ENCODE results near the gene PLEKHG4. TPM values are rescaled to one million over a fixed set of nuclear protein-coding genes. Genes with fewer than 3 reads are reported as not detected.
A peak's percentile ranks its signal among the peaks of the same experiment; 100 is the strongest.

Gene PLEKHG4
- total RNA-seq, 1 donor from 2014 or later = 3.4 TPM

DNA sequence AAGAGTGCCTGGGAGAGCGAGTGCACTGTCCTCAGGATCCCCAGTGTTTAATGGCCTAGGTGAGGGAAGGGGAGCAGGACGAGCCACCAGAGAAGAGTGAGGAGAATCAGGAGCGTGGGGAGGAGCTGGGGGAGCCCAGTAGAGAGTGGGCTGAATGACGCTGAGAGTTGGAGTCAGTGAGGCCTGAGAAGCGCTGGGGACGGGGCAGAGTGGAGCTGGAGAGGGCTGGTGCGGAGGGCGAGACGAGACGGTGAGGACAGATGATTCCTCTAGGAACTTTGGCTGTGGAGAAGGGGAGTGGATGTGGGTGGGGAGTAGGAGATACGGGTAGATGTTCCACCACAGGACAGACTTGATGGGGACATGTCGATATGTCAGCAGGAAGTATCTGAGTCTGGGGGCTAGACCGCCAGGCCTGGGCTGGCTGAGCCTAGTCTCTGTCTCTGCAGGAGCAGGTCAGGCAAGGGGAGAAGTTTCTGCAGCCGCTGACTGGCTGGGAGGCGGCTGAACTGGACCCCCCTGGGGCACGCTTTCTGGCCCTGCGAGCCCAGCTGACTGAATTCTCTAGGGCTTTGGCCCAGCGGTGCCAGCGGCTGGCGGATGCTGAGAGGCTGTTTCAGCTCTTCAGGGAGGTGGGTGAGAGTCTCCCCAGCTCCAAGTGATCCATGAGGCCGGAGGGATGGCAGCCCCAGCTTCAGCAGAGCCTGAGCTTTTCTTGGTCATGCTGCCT lies 4.7 kb downstream of the PLEKHG4 start:
- no peak for DNase-seq
- Mint-ChIP-seq H3K4me1 (ENCODE audit: low read depth, unreplicated experiment) (no peaks in the 10 kb centered on the region), H3K27ac (ENCODE audit: unreplicated experiment) (no peak overlapping the region), H3K27me3 (ENCODE audit: unreplicated experiment) (peaks cover 11% of the 10 kb centered on the region), H3K9me3 (ENCODE audit: unreplicated experiment) (peaks cover 5% of the 10 kb centered on the region), H3K36me3 (ENCODE audit: unreplicated experiment) (peaks cover 8% of the 10 kb centered on the region), H3K4me3 (ENCODE audit: unreplicated experiment) (no peak overlapping the region)
- TF ChIP-seq, protein P1, sequence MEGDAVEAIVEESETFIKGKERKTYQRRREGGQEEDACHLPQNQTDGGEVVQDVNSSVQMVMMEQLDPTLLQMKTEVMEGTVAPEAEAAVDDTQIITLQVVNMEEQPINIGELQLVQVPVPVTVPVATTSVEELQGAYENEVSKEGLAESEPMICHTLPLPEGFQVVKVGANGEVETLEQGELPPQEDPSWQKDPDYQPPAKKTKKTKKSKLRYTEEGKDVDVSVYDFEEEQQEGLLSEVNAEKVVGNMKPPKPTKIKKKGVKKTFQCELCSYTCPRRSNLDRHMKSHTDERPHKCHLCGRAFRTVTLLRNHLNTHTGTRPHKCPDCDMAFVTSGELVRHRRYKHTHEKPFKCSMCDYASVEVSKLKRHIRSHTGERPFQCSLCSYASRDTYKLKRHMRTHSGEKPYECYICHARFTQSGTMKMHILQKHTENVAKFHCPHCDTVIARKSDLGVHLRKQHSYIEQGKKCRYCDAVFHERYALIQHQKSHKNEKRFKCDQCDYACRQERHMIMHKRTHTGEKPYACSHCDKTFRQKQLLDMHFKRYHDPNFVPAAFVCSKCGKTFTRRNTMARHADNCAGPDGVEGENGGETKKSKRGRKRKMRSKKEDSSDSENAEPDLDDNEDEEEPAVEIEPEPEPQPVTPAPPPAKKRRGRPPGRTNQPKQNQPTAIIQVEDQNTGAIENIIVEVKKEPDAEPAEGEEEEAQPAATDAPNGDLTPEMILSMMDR (IDR thresholded peaks at IDR 0.05; ENCODE audit: partially characterized antibody, unreplicated experiment) = no peak

DNA sequence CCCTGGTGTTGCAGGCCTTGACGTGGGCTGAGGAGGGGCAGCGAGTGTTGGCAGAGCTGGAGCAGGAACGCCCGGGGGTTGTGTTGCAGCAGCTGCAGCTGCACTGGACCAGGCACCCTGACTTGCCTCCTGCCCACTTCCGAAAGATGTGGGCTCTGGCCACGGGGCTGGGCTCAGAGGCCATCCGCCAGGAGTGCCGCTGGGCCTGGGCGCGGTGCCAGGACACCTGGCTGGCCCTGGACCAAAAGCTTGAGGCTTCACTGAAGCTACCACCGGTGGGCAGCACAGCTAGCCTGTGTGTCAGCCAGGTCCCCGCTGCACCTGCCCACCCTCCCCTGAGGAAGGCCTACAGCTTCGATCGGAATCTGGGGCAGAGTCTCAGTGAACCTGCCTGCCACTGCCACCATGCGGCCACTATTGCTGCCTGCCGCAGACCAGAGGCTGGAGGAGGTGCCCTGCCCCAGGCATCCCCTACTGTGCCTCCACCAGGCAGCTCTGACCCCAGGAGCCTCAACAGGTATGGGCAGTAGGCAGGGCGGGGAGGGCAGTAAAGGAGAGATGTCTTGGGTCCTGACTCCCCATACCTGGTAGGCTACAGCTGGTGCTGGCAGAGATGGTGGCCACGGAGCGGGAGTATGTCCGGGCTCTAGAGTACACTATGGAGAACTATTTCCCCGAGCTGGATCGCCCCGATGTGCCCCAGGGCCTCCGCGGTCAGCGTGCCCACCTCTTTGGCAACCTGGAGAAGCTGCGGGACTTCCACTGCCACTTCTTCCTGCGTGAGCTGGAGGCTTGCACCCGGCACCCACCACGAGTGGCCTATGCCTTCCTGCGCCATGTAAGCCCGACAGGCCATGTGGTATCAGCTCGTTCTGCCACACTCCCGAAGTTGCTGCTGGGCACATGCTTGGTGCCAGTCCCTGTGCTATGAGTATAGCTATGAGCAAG lies 5.6 kb downstream of the PLEKHG4 start:
- Mint-ChIP-seq H3K4me3 (ENCODE audit: unreplicated experiment) (no peak overlapping the region), H3K36me3 (ENCODE audit: unreplicated experiment) (peaks cover 8% of the 10 kb centered on the region), H3K4me1 (ENCODE audit: low read depth, unreplicated experiment) (no peaks in the 10 kb centered on the region), H3K27ac (ENCODE audit: unreplicated experiment) (no peak overlapping the region), H3K9me3 (ENCODE audit: unreplicated experiment) (peaks cover 5% of the 10 kb centered on the region), H3K27me3 (ENCODE audit: unreplicated experiment) (peaks cover 11% of the 10 kb centered on the region)
- DNase-seq = peak; percentile 74
- TF ChIP-seq, protein P1 (IDR thresholded peaks at IDR 0.05; ENCODE audit: partially characterized antibody, unreplicated experiment) = no peak

DNA sequence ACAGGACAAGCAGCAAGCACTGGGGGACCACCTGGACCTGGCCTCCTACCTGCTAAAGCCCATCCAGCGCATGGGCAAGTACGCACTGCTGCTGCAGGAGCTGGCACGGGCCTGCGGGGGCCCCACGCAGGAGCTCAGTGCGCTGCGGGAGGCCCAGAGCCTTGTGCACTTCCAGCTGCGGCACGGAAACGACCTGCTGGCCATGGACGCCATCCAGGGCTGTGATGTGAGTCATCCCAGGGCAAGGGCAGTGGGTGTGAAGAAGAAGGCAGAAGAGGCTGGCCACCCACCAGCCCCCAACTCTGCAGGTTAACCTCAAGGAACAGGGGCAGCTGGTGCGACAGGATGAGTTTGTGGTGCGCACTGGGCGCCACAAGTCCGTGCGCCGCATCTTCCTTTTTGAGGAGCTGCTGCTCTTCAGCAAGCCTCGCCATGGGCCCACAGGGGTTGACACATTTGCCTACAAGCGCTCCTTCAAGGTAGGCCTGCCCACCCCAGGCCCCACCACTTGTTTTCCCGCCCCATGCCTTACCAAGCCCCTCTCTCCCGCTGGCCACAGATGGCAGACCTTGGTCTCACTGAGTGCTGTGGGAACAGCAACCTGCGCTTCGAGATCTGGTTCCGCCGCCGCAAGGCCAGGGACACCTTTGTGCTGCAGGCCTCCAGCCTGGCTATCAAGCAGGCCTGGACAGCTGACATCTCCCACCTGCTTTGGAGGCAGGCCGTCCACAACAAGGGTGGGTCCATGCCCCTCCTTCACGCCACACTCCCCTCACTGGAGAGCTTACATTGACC lies 7.3 kb downstream of the PLEKHG4 start:
- no peak for DNase-seq
- no peaks in the 10 kb centered on the region for H3K4me1 Mint-ChIP-seq (ENCODE audit: low read depth, unreplicated experiment)
- TF ChIP-seq, protein P1 (IDR thresholded peaks at IDR 0.05; ENCODE audit: partially characterized antibody, unreplicated experiment) = no peak

DNA sequence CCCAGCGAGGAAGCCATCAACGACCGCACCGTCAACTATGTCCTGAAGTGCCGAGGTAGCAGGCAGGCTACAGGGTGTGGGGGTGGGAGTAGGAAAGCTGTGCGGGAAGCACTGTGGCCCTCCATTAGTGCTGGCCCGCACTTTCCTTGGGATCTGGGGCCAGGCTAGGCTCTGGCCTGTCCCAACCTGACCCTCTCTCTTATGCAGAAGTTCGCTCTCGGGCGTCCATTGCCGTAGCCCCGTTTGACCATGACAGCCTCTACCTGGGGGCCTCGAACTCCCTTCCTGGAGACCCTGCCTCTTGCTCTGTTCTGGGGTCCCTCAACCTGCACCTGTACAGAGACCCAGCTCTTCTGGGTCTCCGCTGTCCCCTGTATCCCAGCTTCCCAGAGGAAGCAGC lies 8.6 kb downstream of the PLEKHG4 start:
- H3K9me3 Mint-ChIP-seq (ENCODE audit: unreplicated experiment) = peaks cover 5% of the 10 kb centered on the region
- TF ChIP-seq, protein P1 (IDR thresholded peaks at IDR 0.05; ENCODE audit: partially characterized antibody, unreplicated experiment) = no peak
- no peaks in the 10 kb centered on the region for H3K4me1 Mint-ChIP-seq (ENCODE audit: low read depth, unreplicated experiment)
- H3K27ac Mint-ChIP-seq (ENCODE audit: unreplicated experiment) = no peak overlapping the region
- H3K4me3 Mint-ChIP-seq (ENCODE audit: unreplicated experiment) = no peak overlapping the region
- H3K36me3 Mint-ChIP-seq (ENCODE audit: unreplicated experiment) = peaks cover 6% of the 10 kb centered on the region
- no peak for DNase-seq
- H3K27me3 Mint-ChIP-seq (ENCODE audit: unreplicated experiment) = peaks cover 9% of the 10 kb centered on the region

More for the DNA sequence above, 7.3 kb downstream of the PLEKHG4 start:
- no peak overlapping the region for H3K4me3 Mint-ChIP-seq (ENCODE audit: unreplicated experiment)
- H3K27me3 Mint-ChIP-seq (ENCODE audit: unreplicated experiment) = peaks cover 13% of the 10 kb centered on the region
- H3K27ac Mint-ChIP-seq (ENCODE audit: unreplicated experiment) = no peak overlapping the region
- H3K9me3 Mint-ChIP-seq (ENCODE audit: unreplicated experiment) = peaks cover 5% of the 10 kb centered on the region
- H3K36me3 Mint-ChIP-seq (ENCODE audit: unreplicated experiment) = peaks cover 8% of the 10 kb centered on the region
